Activated naive CD8-positive, alpha-beta T cell treated with anti-CD3 and anti-CD28 coated beads, Interleukin-2, amount 50 U/mL, for 24 hours (primary cell): ENCODE results near the gene RNF112.

Experiments
- ATAC-seq: fragments of 150-1000 bp; cut with Tn5 transposase; one replicate; pipeline ENCODE4 v1.10.0; 2021
- DNase-seq: peaks from one replicate; pipeline ENCODE4 v3.0.0; 2021
- H3K27ac Mint-ChIP-seq: one replicate; pipeline ENCODE4 v1.8.0; 2021; ENCODE audit warnings: mild to moderate bottlenecking, mixed read lengths
- H3K27me3 Mint-ChIP-seq: one replicate; pipeline ENCODE4 v1.8.0; 2021; ENCODE audit warnings: mixed read lengths
- H3K36me3 Mint-ChIP-seq: one replicate; pipeline ENCODE4 v1.8.0; 2021; ENCODE audit warnings: low read depth, mixed read lengths
- H3K4me1 Mint-ChIP-seq: one replicate; pipeline ENCODE4 v1.8.0; 2021; ENCODE audit warnings: mixed read lengths
- H3K4me3 Mint-ChIP-seq: one replicate; pipeline ENCODE4 v1.8.0; 2021; ENCODE audit warnings: mild to moderate bottlenecking, moderate library complexity, mixed read lengths
- H3K9me3 Mint-ChIP-seq: one replicate; pipeline ENCODE4 v1.8.0; 2021; ENCODE audit warnings: mixed read lengths

Gene RNF112

GRCh38 chr17:19410875-19411620 lies at the start of gene RNF112:
Gene RNF112 (plus strand): TSS chr17:19411232. CDS start chr17:19411409, 177 bp downstream.
- Mint-ChIP-seq H3K4me1 (peaks cover 2% of the 10 kb centered on the region), H3K27ac (no peak within 1 kb of the TSS), H3K27me3 (no peaks in the 10 kb centered on the region), H3K9me3 (no peaks in the 10 kb centered on the region), H3K36me3 (no peaks in the 10 kb centered on the region), H3K4me3 (no peak within 1 kb of the TSS)
- no peak for ATAC-seq
- DNase-seq, result no peak

GRCh38 chr17:19361326-19361725 lies 49.7 kb upstream of the RNF112 start:
- H3K36me3 Mint-ChIP-seq, result no peaks in the 10 kb centered on the region
- ATAC-seq (no peak), DNase-seq (no peak)
- peaks cover 7% of the 10 kb centered on the region for H3K4me1 Mint-ChIP-seq
- peaks cover 12% of the 10 kb centered on the region for H3K27me3 Mint-ChIP-seq
- H3K4me3 Mint-ChIP-seq, result peak overlapping the region; percentile 37
- H3K9me3 Mint-ChIP-seq, result no peaks in the 10 kb centered on the region
- H3K27ac Mint-ChIP-seq, result no peak overlapping the region

- H3K27ac Mint-ChIP-seq, result peak overlapping the region; percentile 41
- peaks cover 7% of the 10 kb centered on the region for H3K4me1 Mint-ChIP-seq
Measured at GRCh38 chr17:19361944-19362276, 49.1 kb upstream of the RNF112 start.

GRCh38 chr17:19362277-19363113 lies 48.5 kb upstream of the RNF112 start, which contains the start of gene B9D1:
Gene B9D1 (minus strand): TSS chr17:19362723. CDS start chr17:19362569, 154 bp downstream.
- peak; percentile 81 for ATAC-seq
- Mint-ChIP-seq H3K36me3 (no peaks in the 10 kb centered on the region), H3K9me3 (no peaks in the 10 kb centered on the region), H3K27ac (peak within 1 kb of the TSS; percentile 72), H3K4me3 (peak within 1 kb of the TSS; percentile 82), H3K4me1 (peaks cover 7% of the 10 kb centered on the region), H3K27me3 (peaks cover 12% of the 10 kb centered on the region)
- peak; percentile 90 for DNase-seq

More at GRCh38 chr17:19361944-19362276, 49.1 kb upstream of the RNF112 start:
- H3K4me3 Mint-ChIP-seq, result peak overlapping the region; percentile 82
- DNase-seq, result no peak
- H3K9me3 Mint-ChIP-seq, result no peaks in the 10 kb centered on the region
- no peaks in the 10 kb centered on the region for H3K36me3 Mint-ChIP-seq
- no peak for ATAC-seq
- H3K27me3 Mint-ChIP-seq, result peaks cover 12% of the 10 kb centered on the region

GRCh38 chr17:19363114-19363438 lies 48.0 kb upstream of the RNF112 start:
- Mint-ChIP-seq H3K4me1 (peaks cover 7% of the 10 kb centered on the region), H3K36me3 (no peaks in the 10 kb centered on the region), H3K27me3 (peaks cover 12% of the 10 kb centered on the region), H3K9me3 (no peaks in the 10 kb centered on the region), H3K27ac (no peak overlapping the region), H3K4me3 (peak overlapping the region; percentile 82)
- ATAC-seq (no peak), DNase-seq (no peak)

- no peak for ATAC-seq
- DNase-seq, result no peak
- peaks cover 7% of the 10 kb centered on the region for H3K4me1 Mint-ChIP-seq
- no peaks in the 10 kb centered on the region for H3K36me3 Mint-ChIP-seq
- H3K27ac Mint-ChIP-seq, result no peak overlapping the region
- H3K27me3 Mint-ChIP-seq, result peaks cover 7% of the 10 kb centered on the region
- no peak overlapping the region for H3K4me3 Mint-ChIP-seq
- no peaks in the 10 kb centered on the region for H3K9me3 Mint-ChIP-seq
Measured at GRCh38 chr17:19363460-19364035, 47.5 kb upstream of the RNF112 start.

- Mint-ChIP-seq H3K27ac (no peak overlapping the region), H3K36me3 (no peaks in the 10 kb centered on the region), H3K4me1 (peaks cover 18% of the 10 kb centered on the region), H3K9me3 (no peaks in the 10 kb centered on the region), H3K4me3 (no peak overlapping the region), H3K27me3 (peaks cover 5% of the 10 kb centered on the region)
- DNase-seq, result no peak
- no peak for ATAC-seq
Measured at GRCh38 chr17:19364699-19365498, 46.1 kb upstream of the RNF112 start.

- Mint-ChIP-seq H3K36me3 (no peaks in the 10 kb centered on the region), H3K27me3 (peaks cover 4% of the 10 kb centered on the region), H3K4me1 (peaks cover 23% of the 10 kb centered on the region), H3K27ac (no peak overlapping the region), H3K4me3 (no peak overlapping the region), H3K9me3 (no peaks in the 10 kb centered on the region)
- ATAC-seq (no peak), DNase-seq (no peak)
Measured at GRCh38 chr17:19365499-19365817, 45.6 kb upstream of the RNF112 start.

- no peak for ATAC-seq
- Mint-ChIP-seq H3K4me1 (peaks cover 29% of the 10 kb centered on the region), H3K27me3 (peaks cover 1% of the 10 kb centered on the region), H3K4me3 (no peak overlapping the region), H3K36me3 (no peaks in the 10 kb centered on the region), H3K27ac (no peak overlapping the region), H3K9me3 (no peaks in the 10 kb centered on the region)
- no peak for DNase-seq
Measured at GRCh38 chr17:19365833-19366636, 45.0 kb upstream of the RNF112 start.

- Mint-ChIP-seq H3K27ac (no peak overlapping the region), H3K9me3 (no peaks in the 10 kb centered on the region), H3K4me3 (no peak overlapping the region), H3K27me3 (peaks cover 1% of the 10 kb centered on the region), H3K36me3 (no peaks in the 10 kb centered on the region), H3K4me1 (peaks cover 31% of the 10 kb centered on the region)
- ATAC-seq (no peak), DNase-seq (no peak)
Measured at GRCh38 chr17:19366637-19366972, 44.4 kb upstream of the RNF112 start.

- Mint-ChIP-seq H3K27ac (no peak overlapping the region), H3K9me3 (no peaks in the 10 kb centered on the region)
- ATAC-seq, result no peak
Measured at GRCh38 chr17:19368229-19368628, 42.8 kb upstream of the RNF112 start.

GRCh38 chr17:19369107-19369778 lies 41.8 kb upstream of the RNF112 start:
- no peaks in the 10 kb centered on the region for H3K36me3 Mint-ChIP-seq
- H3K9me3 Mint-ChIP-seq, result no peaks in the 10 kb centered on the region
- DNase-seq (no peak), ATAC-seq (no peak)
- no peaks in the 10 kb centered on the region for H3K27me3 Mint-ChIP-seq
- H3K4me1 Mint-ChIP-seq, result peaks cover 33% of the 10 kb centered on the region
- no peak overlapping the region for H3K4me3 Mint-ChIP-seq
- H3K27ac Mint-ChIP-seq, result peak overlapping the region; percentile 23

More at GRCh38 chr17:19368229-19368628, 42.8 kb upstream of the RNF112 start:
- DNase-seq, result no peak
- peaks cover 33% of the 10 kb centered on the region for H3K4me1 Mint-ChIP-seq
- no peaks in the 10 kb centered on the region for H3K36me3 Mint-ChIP-seq
- no peak overlapping the region for H3K4me3 Mint-ChIP-seq
- peaks cover 1% of the 10 kb centered on the region for H3K27me3 Mint-ChIP-seq

GRCh38 chr17:19369846-19370492 lies 41.1 kb upstream of the RNF112 start:
- Mint-ChIP-seq H3K36me3 (no peaks in the 10 kb centered on the region), H3K27me3 (no peaks in the 10 kb centered on the region), H3K9me3 (no peaks in the 10 kb centered on the region), H3K27ac (peak overlapping the region; percentile 23), H3K4me1 (peaks cover 33% of the 10 kb centered on the region), H3K4me3 (peak overlapping the region; percentile 41)
- peak; percentile 45 for ATAC-seq
- DNase-seq, result no peak
